ENCODE data around the gene MED28. TPM values are rescaled to one million over a fixed set of nuclear protein-coding genes. Genes with fewer than 3 reads are reported as not detected.

The MED28 gene
- total RNA-seq, 2 experiments from 2014 or later: 52.3 to 59.5 TPM

DNA sequence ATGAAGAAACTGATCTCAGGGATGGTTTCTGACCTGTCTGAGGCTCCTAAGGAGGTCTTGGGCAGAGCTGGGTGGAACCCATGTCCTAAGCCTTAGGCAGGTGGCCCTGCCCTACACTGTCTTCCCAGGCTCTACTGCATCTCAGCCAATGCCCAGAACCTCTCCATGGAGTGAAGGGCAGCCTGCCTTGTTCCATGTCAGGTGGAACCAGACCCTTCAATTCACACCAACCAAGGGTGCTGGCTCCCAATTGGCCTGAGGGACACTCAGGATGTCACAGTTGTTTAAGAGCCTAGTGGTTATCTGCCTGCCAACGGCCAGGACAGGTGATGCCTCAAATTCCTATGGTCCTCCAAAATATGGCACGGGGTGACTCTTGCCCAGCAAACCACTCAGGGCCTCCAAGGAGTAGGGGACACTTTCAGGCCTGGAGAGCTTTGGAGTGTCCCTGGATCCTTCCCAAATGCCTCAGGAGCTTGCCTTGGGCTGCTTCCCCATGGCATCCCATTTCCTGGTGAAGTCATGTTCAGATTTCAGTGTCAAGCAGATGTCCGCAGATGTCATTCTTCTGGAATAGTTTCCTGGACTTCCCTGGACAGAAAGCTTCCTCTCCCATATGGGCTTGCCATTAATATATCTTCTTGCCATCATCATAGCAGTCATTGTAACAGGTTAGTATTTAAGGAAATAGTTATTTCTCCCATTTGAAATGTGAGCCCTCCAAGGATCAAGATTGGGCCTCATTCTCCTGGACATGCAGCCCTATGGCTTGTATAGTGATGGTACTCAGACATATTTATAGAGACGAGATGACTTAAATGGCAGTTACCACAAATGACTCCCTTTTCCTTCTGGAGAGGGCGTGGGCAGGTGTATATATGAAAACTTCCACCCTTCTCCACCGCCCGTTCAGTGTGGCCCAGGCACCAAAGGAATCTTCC, 67.1 kb downstream of the MED28 start:
- intact Hi-C loops (cut with micrococcal nuclease): no loop called here
- Mint-ChIP-seq H3K4me3 (no peak overlapping the region), H3K4me1 (ENCODE audit: low read depth) (no peaks in the 10 kb centered on the region), H3K27ac (no peak overlapping the region), H3K27me3 (ENCODE audit: low read depth) (no peaks in the 10 kb centered on the region), H3K9me3 (no peaks in the 10 kb centered on the region), H3K36me3 (ENCODE audit: low read depth) (no peaks in the 10 kb centered on the region)
- CTCF ChIA-PET: no interaction called here
- no peak for DNase-seq

GRCh38 chr4:17682222-17682566, 67.8 kb downstream of the MED28 start:
- Mint-ChIP-seq H3K36me3 (ENCODE audit: low read depth) (no peaks in the 10 kb centered on the region), H3K27ac (no peak overlapping the region), H3K4me3 (no peak overlapping the region), H3K27me3 (ENCODE audit: low read depth) (no peaks in the 10 kb centered on the region), H3K4me1 (ENCODE audit: low read depth) (no peaks in the 10 kb centered on the region), H3K9me3 (no peaks in the 10 kb centered on the region)
- no peak for DNase-seq
- intact Hi-C loops (cut with micrococcal nuclease): no loop called here
- CTCF ChIA-PET: no interaction called here

Other genes with a start within 250 kb of the MED28 start
- gene QDPR, start 102.6 kb upstream of the MED28 start, total RNA-seq: 10 to 100 TPM; 42.2 to 43.8 TPM
- not detected for gene CLRN2, start 99.5 kb upstream of the MED28 start, total RNA-seq
- 100 to 1,000 TPM; 109 to 111 TPM for gene LAP3, start 37.4 kb upstream of the MED28 start, total RNA-seq
- gene FAM184B, start 167.0 kb downstream of the MED28 start, total RNA-seq: not detected
- gene DCAF16, start 196.1 kb downstream of the MED28 start, total RNA-seq: 10 to 100 TPM; 46.6 to 48.5 TPM
- gene NCAPG, start 196.3 kb downstream of the MED28 start, total RNA-seq: 10 to 100 TPM; 70.2 to 78.4 TPM